Keratinocyte (primary cell): Measurements from ENCODE around the gene PDE3A. TPM values are rescaled to one million over a fixed set of nuclear protein-coding genes. Genes with fewer than 3 reads are reported as not detected.

Experiments used
- DNase-seq: peaks from one replicate; pipeline ENCODE4 v3.0.0-alpha.2; 2011; ENCODE audit warnings: low read depth, missing footprints, low spot score
- FAIRE-seq: peaks from 2 replicates; lab custom pipeline; 2011; peaks lifted over from hg19 to GRCh38; lab: Jason Lieb, UNC
- H2AFZ ChIP-seq: 2 replicates; pipeline ENCODE4 v1.6.0; 2012; ENCODE audit warnings: low read length, control low read depth, inconsistent platforms; ENCODE audit not compliant: control insufficient read depth
- H3K27ac ChIP-seq: 2 replicates; pipeline ENCODE4 v1.5.1; 2011; ENCODE audit warnings: low read length; ENCODE audit not compliant: control insufficient read depth, insufficient read depth
- H3K27me3 ChIP-seq: 3 replicates; pipeline ENCODE4 v1.6.0; 2011; ENCODE audit warnings: low read length; ENCODE audit not compliant: control insufficient read depth, insufficient read depth; ENCODE audit errors: extremely low read depth
- H3K36me3 ChIP-seq, 2 experiments: 2 replicates in 1 of 2; 3 replicates in 1 of 2; pipeline ENCODE4 v1.5.1; 2011; ENCODE audit warnings: low read length in 2 of 2, mild to moderate bottlenecking in 1 of 2; ENCODE audit not compliant: control insufficient read depth in 2 of 2, insufficient read depth in 2 of 2; ENCODE audit errors: extremely low read depth in 1 of 2
- H3K4me1 ChIP-seq: 3 replicates; pipeline ENCODE4 v1.5.1; 2011; ENCODE audit warnings: low read length; ENCODE audit not compliant: control insufficient read depth, insufficient read depth; ENCODE audit errors: extremely low read depth
- H3K4me2 ChIP-seq: 3 replicates; pipeline ENCODE4 v1.6.0; 2011; ENCODE audit warnings: low read depth, low read length; ENCODE audit not compliant: control insufficient read depth, insufficient read depth; ENCODE audit errors: extremely low read depth
- H3K4me3 ChIP-seq, 3 experiments: fragments of 200-600 bp in 1 of 3; sonication (generic) in 1 of 3; 2 replicates in 2 of 3; 3 replicates in 1 of 3; pipeline ENCODE4 v1.5.1; 2011 to 2016; ENCODE audit warnings: low read length in 3 of 3, mild to moderate bottlenecking in 3 of 3, control low read depth in 2 of 3, inconsistent platforms in 1 of 3, low read depth in 1 of 3, mixed read lengths in 1 of 3, mixed run types in 1 of 3, moderate library complexity in 1 of 3; ENCODE audit not compliant: control insufficient read depth in 2 of 3, insufficient read depth in 2 of 3; ENCODE audit errors: extremely low read depth in 1 of 3
- H3K79me2 ChIP-seq: 2 replicates; pipeline ENCODE4 v1.6.0; 2012; ENCODE audit warnings: low read length; ENCODE audit not compliant: control insufficient read depth, insufficient read depth
- H3K9ac ChIP-seq: 3 replicates; pipeline ENCODE4 v1.6.0; 2011; ENCODE audit warnings: low read length; ENCODE audit not compliant: control insufficient read depth, insufficient read depth; ENCODE audit errors: extremely low read depth
- H3K9me1 ChIP-seq: 3 replicates; pipeline ENCODE4 v1.6.0; 2011; ENCODE audit warnings: low read length; ENCODE audit not compliant: control insufficient read depth, insufficient read depth; ENCODE audit errors: extremely low read depth
- H3K9me3 ChIP-seq: 2 replicates; pipeline ENCODE4 v1.5.1; 2012; ENCODE audit warnings: low read depth, low read length; ENCODE audit not compliant: control insufficient read depth
- H4K20me1 ChIP-seq: 3 replicates; pipeline ENCODE4 v1.6.0; 2011; ENCODE audit warnings: low read length; ENCODE audit not compliant: control insufficient read depth, insufficient read depth; ENCODE audit errors: extremely low read depth
- EZH2 ChIP-seq: IDR thresholded peaks from one replicate; pipeline ENCODE4 v1.6.1; 2012; ENCODE audit warnings: inconsistent platforms, mild to moderate bottlenecking, low read length, moderate library complexity
- dilution Hi-C: fragments of 300-500 bp; cut with MboI; formaldehyde crosslinking; loops from one replicate; pipeline ENCODE4 v1.7.0; 2020; ENCODE audit warnings: low sequenced_read_pairs; ENCODE audit not compliant: extremely low pct_ligation_motif_present
- polyA plus RNA-seq, 5 experiments: library from polyadenylated mRNA; depleted of rRNA in 3 of 5; stranded (reverse) in 3 of 5; stranded (forward) in 1 of 5; unstranded in 1 of 5; fragments of >200 nt; gene quantifications; 1 replicate in 1 of 5; 2 replicates in 3 of 5; 3 replicates in 1 of 5; pipeline versions ENCODE4 v1.2.1 to v1.2.3, GENCODE V29; 2011 to 2012; ENCODE audit warnings: missing spikeins in 2 of 5, low read depth in 1 of 5, low replicate concordance in 1 of 5
- TF ChIP-seq, protein P1 (sequence below), 3 experiments: IDR thresholded peaks in 1 of 3; conservative IDR thresholded peaks in 1 of 3; optimal IDR thresholded peaks in 1 of 3; 2 replicates in 2 of 3; 3 replicates in 1 of 3; pipeline versions ENCODE3 to v1.5.1; 2011; ENCODE audit warnings: low read length in 3 of 3, mild to moderate bottlenecking in 3 of 3, moderate library complexity in 2 of 3, control low read depth in 1 of 3, inconsistent platforms in 1 of 3; ENCODE audit not compliant: insufficient read depth in 2 of 3; ENCODE audit errors: extremely low read depth in 1 of 3

The PDE3A gene
- polyA plus RNA-seq, 1 donor (not counting 4 experiments of a cell fraction or from before 2014, with no cell fraction given), result 0.01 TPM

DNA sequence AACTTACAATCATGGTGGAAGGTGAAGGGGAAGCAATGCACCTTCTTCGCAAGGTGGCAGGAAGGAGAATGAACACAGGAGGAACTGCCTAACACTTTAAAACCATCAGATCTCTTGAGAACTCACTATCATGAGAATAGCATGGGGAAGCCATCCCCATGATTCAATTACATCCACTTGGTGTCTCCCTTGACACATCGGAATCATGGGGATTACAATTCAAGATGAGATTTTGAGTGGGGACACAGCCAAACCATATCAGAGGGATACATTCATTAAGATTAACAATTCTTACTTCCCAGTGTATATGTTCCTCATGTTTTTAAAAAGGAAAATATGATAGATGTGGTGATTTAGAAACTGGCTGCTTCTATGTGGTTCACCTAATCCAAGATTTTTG is 117.9 kb downstream of the PDE3A start:
- FAIRE-seq (no peak), DNase-seq (no peak)
- H3K9me1 ChIP-seq, result no peaks in the 10 kb centered on the region
- H3K27me3 ChIP-seq, result no peaks in the 10 kb centered on the region
- no peaks in the 10 kb centered on the region for H4K20me1 ChIP-seq
- H3K4me2 ChIP-seq, result no peak overlapping the region
- no peak overlapping the region for H3K27ac ChIP-seq
- no peaks in the 10 kb centered on the region for H3K36me3 ChIP-seq
- TF ChIP-seq EZH2, result no peak
- TF ChIP-seq, protein P1, sequence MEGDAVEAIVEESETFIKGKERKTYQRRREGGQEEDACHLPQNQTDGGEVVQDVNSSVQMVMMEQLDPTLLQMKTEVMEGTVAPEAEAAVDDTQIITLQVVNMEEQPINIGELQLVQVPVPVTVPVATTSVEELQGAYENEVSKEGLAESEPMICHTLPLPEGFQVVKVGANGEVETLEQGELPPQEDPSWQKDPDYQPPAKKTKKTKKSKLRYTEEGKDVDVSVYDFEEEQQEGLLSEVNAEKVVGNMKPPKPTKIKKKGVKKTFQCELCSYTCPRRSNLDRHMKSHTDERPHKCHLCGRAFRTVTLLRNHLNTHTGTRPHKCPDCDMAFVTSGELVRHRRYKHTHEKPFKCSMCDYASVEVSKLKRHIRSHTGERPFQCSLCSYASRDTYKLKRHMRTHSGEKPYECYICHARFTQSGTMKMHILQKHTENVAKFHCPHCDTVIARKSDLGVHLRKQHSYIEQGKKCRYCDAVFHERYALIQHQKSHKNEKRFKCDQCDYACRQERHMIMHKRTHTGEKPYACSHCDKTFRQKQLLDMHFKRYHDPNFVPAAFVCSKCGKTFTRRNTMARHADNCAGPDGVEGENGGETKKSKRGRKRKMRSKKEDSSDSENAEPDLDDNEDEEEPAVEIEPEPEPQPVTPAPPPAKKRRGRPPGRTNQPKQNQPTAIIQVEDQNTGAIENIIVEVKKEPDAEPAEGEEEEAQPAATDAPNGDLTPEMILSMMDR (optimal IDR thresholded peaks at IDR 0.05 in 1 of 3, IDR thresholded peaks at IDR 0.05 in 1 of 3, conservative IDR thresholded peaks at IDR 0.05 in 1 of 3; ENCODE audit: extremely low read depth in 1 of 3, insufficient read depth in 2 of 3, low read length in 3 of 3), result no peak
- H3K79me2 ChIP-seq, result no peaks in the 10 kb centered on the region
- H3K9ac ChIP-seq, result no peak overlapping the region
- no peaks in the 10 kb centered on the region for H3K4me1 ChIP-seq
- dilution Hi-C loops, result no loop called here
- no peaks in the 10 kb centered on the region for H3K9me3 ChIP-seq
- H2AFZ ChIP-seq, result no peak overlapping the region
- H3K4me3 ChIP-seq, result no peak overlapping the region

DNA sequence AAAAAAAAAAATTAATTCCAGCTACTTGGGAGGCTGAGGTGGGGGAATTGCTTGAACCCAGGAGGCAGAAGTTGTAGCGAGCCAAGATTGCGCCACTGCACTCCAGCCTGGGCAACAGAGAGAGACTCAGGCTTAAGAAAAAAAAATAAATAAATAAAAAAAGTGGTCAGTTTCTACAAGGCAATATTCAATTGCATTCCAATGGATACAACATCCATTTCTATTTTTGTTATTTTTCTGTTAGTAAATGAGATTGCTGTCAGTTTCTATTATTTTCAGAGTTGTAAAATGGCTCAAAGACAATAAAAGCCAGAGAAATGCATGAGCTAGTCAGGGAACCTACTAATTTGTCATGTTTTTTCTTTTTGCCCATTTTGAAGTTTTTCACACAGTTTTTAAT is 119.2 kb downstream of the PDE3A start:
- dilution Hi-C loops, result no loop called here
- no peak overlapping the region for H3K4me2 ChIP-seq
- no peak overlapping the region for H3K4me3 ChIP-seq
- H3K9me1 ChIP-seq, result no peaks in the 10 kb centered on the region
- H3K9me3 ChIP-seq, result peaks cover 2% of the 10 kb centered on the region
- no peak for TF ChIP-seq EZH2
- TF ChIP-seq, protein P1 (optimal IDR thresholded peaks at IDR 0.05 in 1 of 3, IDR thresholded peaks at IDR 0.05 in 1 of 3, conservative IDR thresholded peaks at IDR 0.05 in 1 of 3; ENCODE audit: extremely low read depth in 1 of 3, insufficient read depth in 2 of 3, low read length in 3 of 3), result no peak
- no peak overlapping the region for H3K27ac ChIP-seq
- no peaks in the 10 kb centered on the region for H3K79me2 ChIP-seq
- H3K27me3 ChIP-seq, result no peaks in the 10 kb centered on the region
- no peak for FAIRE-seq
- H3K4me1 ChIP-seq, result no peaks in the 10 kb centered on the region
- H4K20me1 ChIP-seq, result no peaks in the 10 kb centered on the region
- H2AFZ ChIP-seq, result no peak overlapping the region
- no peak for DNase-seq
- no peak overlapping the region for H3K9ac ChIP-seq
- H3K36me3 ChIP-seq, result no peaks in the 10 kb centered on the region
